A673 (cell line): Measurements from ENCODE around the gene ACOT11.

Experiments
- CTCF ChIP-seq: fragments of 300-800, 200-600 bp; sonication (generic); conservative IDR thresholded peaks from 2 replicates; pipeline ENCODE4 v1.5.1; 2017; ENCODE audit warnings: low read depth, mild to moderate bottlenecking, antibody characterized with exemption, low read length, moderate library complexity, mixed read lengths
- EZH2 ChIP-seq: fragments of 200-600 bp; sonication (generic); IDR thresholded peaks from 2 replicates; pipeline ENCODE4 v1.6.1; 2017; ENCODE audit warnings: borderline replicate concordance, low read depth, mild to moderate bottlenecking, mixed read lengths, antibody characterized with exemption, low read length; ENCODE audit not compliant: poor library complexity, severe bottlenecking

GRCh38 chr1:54499097-54499359 is 49.0 kb upstream of the ACOT11 start:
- no peak for TF ChIP-seq CTCF
- TF ChIP-seq EZH2, result no peak
